ENCODE results near the gene ATP1B2. TPM values are rescaled to one million over a fixed set of nuclear protein-coding genes. Genes with fewer than 3 reads are reported as not detected.

Gene ATP1B2, protein sequence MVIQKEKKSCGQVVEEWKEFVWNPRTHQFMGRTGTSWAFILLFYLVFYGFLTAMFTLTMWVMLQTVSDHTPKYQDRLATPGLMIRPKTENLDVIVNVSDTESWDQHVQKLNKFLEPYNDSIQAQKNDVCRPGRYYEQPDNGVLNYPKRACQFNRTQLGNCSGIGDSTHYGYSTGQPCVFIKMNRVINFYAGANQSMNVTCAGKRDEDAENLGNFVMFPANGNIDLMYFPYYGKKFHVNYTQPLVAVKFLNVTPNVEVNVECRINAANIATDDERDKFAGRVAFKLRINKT
- total RNA-seq (under 1 TPM in 4 of 5 donors, not detected in 1; 0.07 to 0.57 (median 0.43) TPM), total RNA-seq (0 to 0.67 (median 0.12) reads per million in 29 experiments)
- 0.06 TPM for total RNA-seq (2013)

DNA sequence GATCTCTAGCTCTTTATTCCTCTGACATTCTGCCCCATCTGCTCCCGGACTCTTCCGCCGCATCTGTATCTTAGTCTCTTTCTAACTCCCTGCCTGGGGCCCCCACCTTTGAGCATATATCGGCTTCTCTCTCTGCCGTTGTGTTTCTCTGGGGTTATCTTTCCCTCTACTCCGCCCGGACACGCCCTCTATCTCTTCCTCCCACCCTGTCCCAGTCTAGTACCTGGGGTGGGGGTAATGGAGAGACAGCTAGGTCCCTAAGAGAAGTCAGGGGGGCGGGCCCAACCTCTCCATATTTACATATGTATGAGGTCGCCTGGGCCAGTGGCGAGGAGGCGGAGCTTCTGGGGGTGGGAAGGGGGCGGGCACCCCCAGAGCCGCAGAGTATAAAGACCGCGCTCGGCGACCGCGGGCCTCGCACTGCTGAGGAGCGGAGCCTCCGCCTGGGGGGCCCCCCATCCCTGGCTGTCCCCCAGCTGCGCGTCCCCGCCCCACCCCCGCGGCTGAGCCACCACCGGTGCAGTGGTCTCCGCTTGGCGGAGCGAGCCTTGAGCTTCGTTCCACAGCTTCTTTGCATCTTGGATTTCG is at the start of gene ATP1B2:
TSS of gene ATP1B2 (plus strand) at position 418 of the 588 bp plus-strand sequence. CDS start 593 bp downstream, outside the sequence.
- Mint-ChIP-seq H3K27ac (peak within 1 kb of the TSS in 1 of 2 donors; percentile 32), H3K27me3 (peaks cover 20 to 60% of the 10 kb centered on the region in 2 donors), H3K36me3 (no peaks in the 10 kb centered on the region), H3K9me3 (no peaks in the 10 kb centered on the region), H3K4me1 (peaks cover 12 to 25% (median 18%) of the 10 kb centered on the region in 3 donors), H3K4me3 (peak within 1 kb of the TSS; percentile 79 to 88 (median 79))
- 1% methylated on average over 11 of the region's 34 CpGs for WGBS (ENCODE audit: insufficient coverage)
- Histone ChIP-seq H3K4me3 (ENCODE audit: control insufficient read depth in 1 of 2, extremely low read depth in 1 of 2, low read length in 1 of 2) (peak within 1 kb of the TSS; percentile 31 to 73), H3K9me3 (no peaks in the 10 kb centered on the region), H3K27me3 (replicated peaks in 1 of 2; ENCODE audit: control insufficient read depth in 2 of 2, extremely low read depth in 1 of 2, insufficient read depth in 2 of 2, low read length in 1 of 2) (peaks cover 0 to 72% of the 10 kb centered on the region in 2 experiments), H3K36me3 (ENCODE audit: control insufficient read depth in 2 of 2, extremely low read depth in 1 of 2, insufficient read depth in 1 of 2, low read length in 1 of 2) (no peaks in the 10 kb centered on the region), H3K27ac (ENCODE audit: low read length) (no peak within 1 kb of the TSS), H3K4me1 (ENCODE audit: control insufficient read depth in 1 of 2, extremely low read depth in 1 of 2, insufficient read depth in 2 of 2, low read length in 2 of 2) (peaks cover 0 to 23% of the 10 kb centered on the region in 2 experiments)
- DNase-seq (peak; percentile 39 to 85 (median 67)), ATAC-seq (replicated peaks in 1 of 4) (peak; percentile 90 to 94 (median 94))
- ChIA-PET POLR2A (interaction anchor here in 1 of 2 donors (0.5 to 1.0 kb wide), 7 partner anchors 16 to 615 kb away, joined by 3 to 6 read pairs (median 3); partner anchors contain the start of genes SAT2, SLC16A13 and TP53), CTCF (interaction anchor here (0.5 to 3.4 kb wide), 13 partner anchors 11 to 614 kb away, joined by 3 to 22 read pairs (median 3); partner anchors contain the start of genes WRAP53 (in 2 of the 2), SAT2 (in 1 of the 2), TMEM256 (in 1 of the 2) and TP53 (in 1 of the 2))

- Histone ChIP-seq H3K9me3 (no peaks in the 10 kb centered on the region), H3K4me1 (ENCODE audit: control insufficient read depth in 1 of 2, extremely low read depth in 1 of 2, insufficient read depth in 2 of 2, low read length in 2 of 2) (peaks cover 2 to 3% of the 10 kb centered on the region in 2 experiments), H3K27ac (ENCODE audit: low read length) (no peak overlapping the region), H3K27me3 (replicated peaks in 1 of 2; ENCODE audit: control insufficient read depth in 2 of 2, extremely low read depth in 1 of 2, insufficient read depth in 2 of 2, low read length in 1 of 2) (no peaks in the 10 kb centered on the region), H3K4me3 (ENCODE audit: control insufficient read depth in 1 of 2, extremely low read depth in 1 of 2, low read length in 1 of 2) (no peak overlapping the region), H3K36me3 (ENCODE audit: control insufficient read depth in 2 of 2, extremely low read depth in 1 of 2, insufficient read depth in 1 of 2, low read length in 1 of 2) (peaks cover 0 to 39% of the 10 kb centered on the region in 2 donors)
- Mint-ChIP-seq H3K4me1 (peaks cover 24 to 25% (median 24%) of the 10 kb centered on the region in 3 donors), H3K36me3 (peaks cover 29% of the 10 kb centered on the region), H3K4me3 (no peak overlapping the region), H3K27ac (no peak overlapping the region), H3K27me3 (no peaks in the 10 kb centered on the region), H3K9me3 (no peaks in the 10 kb centered on the region)
- 95% methylated on average over 4 of the region's 4 CpGs for WGBS (ENCODE audit: insufficient coverage)
- ChIA-PET CTCF (no interaction called here), POLR2A (no interaction called here)
- ATAC-seq (replicated peaks in 1 of 4) (no peak), DNase-seq (no peak)
Observed at GRCh38 chr17:7606280-7606679, 44.4 kb upstream of the ATP1B2 start.

DNA sequence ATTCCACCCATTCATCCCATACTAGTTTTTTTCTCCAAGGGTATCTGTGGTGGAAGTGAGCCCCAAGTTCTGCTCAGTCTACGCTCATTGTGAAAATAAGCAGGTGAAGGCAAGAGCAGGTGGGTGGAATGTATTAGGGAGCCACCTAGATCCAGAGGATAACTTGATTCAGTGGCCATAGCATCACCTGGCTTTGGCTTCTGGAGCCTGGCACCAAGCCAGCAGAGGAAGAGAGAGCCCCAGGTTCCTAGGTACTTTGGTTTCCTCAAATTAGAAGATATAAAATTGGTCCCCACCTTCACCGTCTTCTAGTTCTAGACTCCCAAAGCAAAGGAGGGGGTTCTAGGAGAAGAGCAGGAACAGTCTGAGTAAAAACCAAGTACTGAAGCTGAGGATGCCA is 40.1 kb upstream of the ATP1B2 start:
- no peaks in the 10 kb centered on the region for H3K27me3 Mint-ChIP-seq
- ATAC-seq (replicated peaks in 1 of 4), result no peak

DNA sequence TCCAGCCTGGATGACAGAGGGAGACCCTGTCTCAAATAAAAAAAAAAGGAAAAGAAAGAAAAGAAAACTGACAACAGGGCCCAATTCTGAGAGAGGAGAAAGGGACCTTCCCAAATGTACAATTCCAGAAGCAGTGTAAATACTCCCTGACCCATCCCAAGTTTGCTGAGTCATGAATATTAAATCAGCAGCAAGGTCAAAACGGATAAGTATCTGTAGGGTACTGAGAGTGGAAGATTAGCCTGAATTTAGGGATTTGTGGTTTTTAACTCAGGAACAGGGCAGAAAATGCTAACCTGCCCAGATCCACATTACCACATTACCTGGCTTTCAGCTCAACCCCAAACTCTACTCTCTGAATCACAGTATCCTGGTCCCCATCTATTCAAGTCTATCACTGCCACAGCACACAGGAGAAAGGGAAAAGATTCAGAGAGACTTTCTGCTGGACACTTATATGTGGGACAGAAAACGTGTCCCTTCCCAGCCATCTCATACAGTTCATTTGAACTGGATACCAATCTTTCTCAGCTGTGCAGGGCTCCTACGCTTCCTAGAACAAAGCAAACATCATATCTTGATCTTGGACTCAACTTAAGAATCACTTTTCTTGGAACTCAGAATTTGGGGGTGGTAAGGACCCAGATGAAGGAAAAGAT is 39.0 kb upstream of the ATP1B2 start:
- peaks cover 12 to 33% of the 10 kb centered on the region in 2 experiments for H3K4me1 ChIP-seq (ENCODE audit: control insufficient read depth in 1 of 2, extremely low read depth in 1 of 2, insufficient read depth in 2 of 2, low read length in 2 of 2)
- DNase-seq, result no peak
- Mint-ChIP-seq H3K36me3 (no peaks in the 10 kb centered on the region), H3K27me3 (no peaks in the 10 kb centered on the region), H3K4me3 (peak overlapping the region in 2 of 3 donors; percentile 82 to 91), H3K9me3 (no peaks in the 10 kb centered on the region), H3K27ac (no peak overlapping the region), H3K4me1 (peaks cover 42 to 47% (median 46%) of the 10 kb centered on the region in 3 donors)
- ChIA-PET CTCF (interaction anchor here in 1 of 2 donors (0.6 to 0.7 kb wide), 2 partner anchors 75 to 306 kb away, joined by 3 read pairs; partner anchors contain the start of gene TP53), POLR2A (interaction anchor here in 1 of 2 donors (0.6 kb wide), 2 partner anchors 74 to 797 kb away, joined by 3 to 4 read pairs; no protein-coding TSS in a partner anchor)
- no peaks in the 10 kb centered on the region for H3K27me3 ChIP-seq (replicated peaks in 1 of 2; ENCODE audit: control insufficient read depth in 2 of 2, extremely low read depth in 1 of 2, insufficient read depth in 2 of 2, low read length in 1 of 2)
- no peaks in the 10 kb centered on the region for H3K9me3 ChIP-seq
- no peak overlapping the region for H3K27ac ChIP-seq (ENCODE audit: low read length)
- WGBS (ENCODE audit: insufficient coverage), result no CpG with 5 or more reads among the region's 3 CpGs
- H3K4me3 ChIP-seq (ENCODE audit: control insufficient read depth in 1 of 2, extremely low read depth in 1 of 2, low read length in 1 of 2), result no peak overlapping the region
- no peak for ATAC-seq (replicated peaks in 1 of 4)
- H3K36me3 ChIP-seq (ENCODE audit: control insufficient read depth in 2 of 2, extremely low read depth in 1 of 2, insufficient read depth in 1 of 2, low read length in 1 of 2), result peaks cover 0 to 10% of the 10 kb centered on the region in 2 donors

More for the DNA sequence above, 40.1 kb upstream of the ATP1B2 start:
- Histone ChIP-seq H3K9me3 (no peaks in the 10 kb centered on the region), H3K4me3 (ENCODE audit: control insufficient read depth in 1 of 2, extremely low read depth in 1 of 2, low read length in 1 of 2) (no peak overlapping the region), H3K27ac (ENCODE audit: low read length) (no peak overlapping the region), H3K4me1 (ENCODE audit: control insufficient read depth in 1 of 2, extremely low read depth in 1 of 2, insufficient read depth in 2 of 2, low read length in 2 of 2) (peaks cover 12 to 32% of the 10 kb centered on the region in 2 experiments), H3K36me3 (ENCODE audit: control insufficient read depth in 2 of 2, extremely low read depth in 1 of 2, insufficient read depth in 1 of 2, low read length in 1 of 2) (peaks cover 0 to 12% of the 10 kb centered on the region in 2 donors), H3K27me3 (replicated peaks in 1 of 2; ENCODE audit: control insufficient read depth in 2 of 2, extremely low read depth in 1 of 2, insufficient read depth in 2 of 2, low read length in 1 of 2) (no peaks in the 10 kb centered on the region)
- peaks cover 6% of the 10 kb centered on the region for H3K36me3 Mint-ChIP-seq
- H3K9me3 Mint-ChIP-seq, result no peaks in the 10 kb centered on the region
- no peak overlapping the region for H3K4me3 Mint-ChIP-seq
- no peak for DNase-seq
- H3K4me1 Mint-ChIP-seq, result peaks cover 50 to 52% (median 52%) of the 10 kb centered on the region in 3 donors
- CTCF ChIA-PET, result no interaction called here
- H3K27ac Mint-ChIP-seq, result no peak overlapping the region
- POLR2A ChIA-PET, result no interaction called here
- 100% methylated on average over 1 of the region's 2 CpGs for WGBS (ENCODE audit: insufficient coverage)

DNA sequence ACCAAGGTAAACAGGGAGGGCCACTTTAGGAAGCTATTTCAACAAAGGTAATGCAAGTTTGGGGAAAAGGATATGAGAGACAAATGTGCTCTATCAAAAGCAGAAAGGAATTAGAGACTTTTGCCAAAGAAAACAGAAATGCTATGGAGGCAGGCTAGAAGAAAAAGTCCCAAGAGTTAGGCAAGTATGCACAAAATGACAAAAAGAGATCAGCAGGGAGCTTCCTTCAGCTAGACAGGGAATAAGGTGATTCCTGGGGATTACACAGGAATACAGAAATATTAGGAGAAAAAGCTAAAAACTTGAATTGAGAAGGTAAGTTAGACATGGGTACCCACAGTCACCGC is 38.5 kb upstream of the ATP1B2 start:
- peaks cover 12 to 33% of the 10 kb centered on the region in 2 experiments for H3K4me1 ChIP-seq (ENCODE audit: control insufficient read depth in 1 of 2, extremely low read depth in 1 of 2, insufficient read depth in 2 of 2, low read length in 2 of 2)
- ATAC-seq (replicated peaks in 1 of 4), result no peak
- 93% methylated on average over 1 of the region's 1 CpG for WGBS (ENCODE audit: insufficient coverage)
- peaks cover 42 to 47% (median 46%) of the 10 kb centered on the region in 3 donors for H3K4me1 Mint-ChIP-seq
- H3K27ac ChIP-seq (ENCODE audit: low read length), result no peak overlapping the region
- peak overlapping the region; percentile 82 to 91 (median 85) for H3K4me3 Mint-ChIP-seq
- H3K27me3 ChIP-seq (replicated peaks in 1 of 2; ENCODE audit: control insufficient read depth in 2 of 2, extremely low read depth in 1 of 2, insufficient read depth in 2 of 2, low read length in 1 of 2), result no peaks in the 10 kb centered on the region
- no peaks in the 10 kb centered on the region for H3K36me3 Mint-ChIP-seq
- no peak overlapping the region for H3K4me3 ChIP-seq (ENCODE audit: control insufficient read depth in 1 of 2, extremely low read depth in 1 of 2, low read length in 1 of 2)
- ChIA-PET CTCF (interaction anchor here in 1 of 2 donors (0.6 to 0.7 kb wide), 3 partner anchors 75 to 307 kb away, joined by 3 to 6 read pairs (median 3); partner anchors contain the start of gene TP53), POLR2A (interaction anchor here in 1 of 2 donors (0.6 kb wide), 3 partner anchors 11 to 796 kb away, joined by 3 to 5 read pairs (median 4); no protein-coding TSS in a partner anchor)
- peaks cover 0 to 10% of the 10 kb centered on the region in 2 donors for H3K36me3 ChIP-seq (ENCODE audit: control insufficient read depth in 2 of 2, extremely low read depth in 1 of 2, insufficient read depth in 1 of 2, low read length in 1 of 2)
- H3K9me3 Mint-ChIP-seq, result no peaks in the 10 kb centered on the region
- DNase-seq, result no peak
- H3K27ac Mint-ChIP-seq, result no peak overlapping the region
- no peaks in the 10 kb centered on the region for H3K9me3 ChIP-seq
- H3K27me3 Mint-ChIP-seq, result no peaks in the 10 kb centered on the region

Measured in T-cell (primary cell).